WTC11 (cell line): ENCODE results near the gene CACNA2D4.

Source experiments
- CTCF ChIP-seq: fragments of 200-600 bp; IDR thresholded peaks from 2 replicates; pipeline ENCODE4 v1.8.0; 2022; ENCODE audit warnings: antibody characterized with exemption
- IRF1 ChIP-seq: sonication (generic); formaldehyde crosslinking; IDR thresholded peaks from 2 replicates; pipeline ENCODE4 v1.8.0; 2023; ENCODE audit warnings: missing genetic modification reagents
- IRF2 ChIP-seq: sonication (generic); formaldehyde crosslinking; IDR thresholded peaks from 2 replicates; pipeline ENCODE4 v1.8.0; 2022; ENCODE audit warnings: low read depth, missing genetic modification reagents, borderline replicate concordance
- TP53 ChIP-seq: sonication (generic); formaldehyde crosslinking; IDR thresholded peaks from 2 replicates; pipeline ENCODE4 v1.8.1; 2023; ENCODE audit warnings: mild to moderate bottlenecking, missing genetic modification reagents
- ZNF263 ChIP-seq: sonication (generic); formaldehyde crosslinking; IDR thresholded peaks from 2 replicates; pipeline ENCODE4 v1.8.1; 2022; ENCODE audit warnings: low read depth, mild to moderate bottlenecking, moderate library complexity, missing genetic modification reagents

- TF ChIP-seq CTCF (no peak), IRF1 (CRISPR knock-in tag) (no peak), TP53 (CRISPR knock-in tag) (no peak), ZNF263 (CRISPR knock-in tag) (no peak), IRF2 (CRISPR knock-in tag) (no peak)
These were observed 33.8 kb downstream of the CACNA2D4 start for GRCh38 chr12:1884651-1885050.
